TTC549 (cell line): ENCODE measurements around the gene NCF4.

Experiments used
- FAIRE-seq: peaks from 2 replicates; lab custom pipeline; 2012; peaks lifted over from hg19 to GRCh38; lab: Jason Lieb, UNC

NCF4 gene

GRCh38 chr22:36923131-36923788, 62.5 kb downstream of the NCF4 start:
- FAIRE-seq: no peak

GRCh38 chr22:36924151-36924698, 63.4 kb downstream of the NCF4 start:
- FAIRE-seq: no peak

- FAIRE-seq: no peak
Measured at GRCh38 chr22:36925388-36926290, 64.8 kb downstream of the NCF4 start.

- no peak for FAIRE-seq
Measured at GRCh38 chr22:36926309-36926708, 65.5 kb downstream of the NCF4 start.

GRCh38 chr22:36926721-36927435, 66.1 kb downstream of the NCF4 start:
- FAIRE-seq: no peak
